Measurements from ENCODE around the gene DNMBP. TPM values are rescaled to one million over a fixed set of nuclear protein-coding genes. Genes with fewer than 3 reads are reported as not detected.

DNMBP gene
- total and polyA plus RNA-seq, 2 donors (not counting 3 experiments of a cell fraction or from before 2014, with no cell fraction given) = 32.0 to 53.4 TPM

- DNase-seq (ENCODE audit: low read depth, low spot score) (no peak), FAIRE-seq (no peak)
- POLR2A ChIA-PET = no interaction called here
- CTCF ChIA-PET = interaction anchor here (0.8 to 4.1 kb wide), 11 partner anchors 9 to 88 kb away, joined by 3 to 29 read pairs (median 4); partner anchors contain the start of gene DNMBP
- H3K27ac ChIP-seq (ENCODE audit: insufficient read depth, low read depth, low read length) = peak overlapping the region; percentile 66
- H4K20me1 ChIP-seq (replicated peaks; ENCODE audit: control insufficient read depth, extremely low read depth, insufficient read depth, low read length) = peaks cover 13% of the 10 kb centered on the region
- H3K4me2 ChIP-seq (ENCODE audit: insufficient read depth, low read length) = peak overlapping the region; percentile 51
- no TSS peak for BruUV-seq (replicated peaks)
- dilution Hi-C loops (cut with MboI; ENCODE audit: extremely low pct_ligation_motif_present, low sequenced_read_pairs) (no loop called here), intact Hi-C loops (cut with micrococcal nuclease) (loop anchor here (1.0 kb wide), 1 partner anchor 12 kb away; no protein-coding TSS in a partner anchor)
- no peak overlapping the region for H3K9ac ChIP-seq (replicated peaks; ENCODE audit: extremely low read depth, insufficient read depth, low read length)
- peaks cover 0 to 9% of the 10 kb centered on the region in 2 experiments for H3K36me3 ChIP-seq (ENCODE audit: control insufficient read depth in 2 of 2, extremely low read depth in 1 of 2, insufficient read depth in 2 of 2, low read length in 2 of 2)
- no peaks in the 10 kb centered on the region for H3K9me1 ChIP-seq (replicated peaks; ENCODE audit: control insufficient read depth, extremely low read depth, insufficient read depth, low read length)
- H3K4me3 ChIP-seq (replicated peaks in 1 of 3; ENCODE audit: insufficient read depth in 1 of 3, low read depth in 1 of 3, low read length in 3 of 3) = no peak overlapping the region
- no peak overlapping the region for H2AFZ ChIP-seq (ENCODE audit: low read depth, low read length)
- H3K9me3 ChIP-seq (replicated peaks; ENCODE audit: control insufficient read depth, insufficient read depth, low read length) = no peaks in the 10 kb centered on the region
- H3K4me1 ChIP-seq (ENCODE audit: control insufficient read depth, extremely low read depth, insufficient read depth, low read length) = peaks cover 40% of the 10 kb centered on the region
- TF ChIP-seq EZH2 (IDR thresholded peaks at IDR 0.05; ENCODE audit: borderline replicate concordance, low read depth, low read length, severe bottlenecking) (no peak), POLR2AphosphoS5 (IDR thresholded peaks at IDR 0.05; ENCODE audit: insufficient read depth, low read depth, low read length) (peak; percentile 9)
- H3K79me2 ChIP-seq (ENCODE audit: control insufficient read depth, insufficient read depth, low read length) = peaks cover 97% of the 10 kb centered on the region
- no peaks in the 10 kb centered on the region for H3K27me3 ChIP-seq (ENCODE audit: control insufficient read depth in 2 of 2, insufficient read depth in 2 of 2, low read length in 2 of 2)
Observed at GRCh38 chr10:99994801-99995200, 14.9 kb downstream of the DNMBP start.

- peaks cover 13% of the 10 kb centered on the region for H4K20me1 ChIP-seq (replicated peaks; ENCODE audit: control insufficient read depth, extremely low read depth, insufficient read depth, low read length)
- intact Hi-C loops (cut with micrococcal nuclease) = loop anchor here (1.0 kb wide), 1 partner anchor 12 kb away; no protein-coding TSS in a partner anchor
- H3K9me1 ChIP-seq (replicated peaks; ENCODE audit: control insufficient read depth, extremely low read depth, insufficient read depth, low read length) = no peaks in the 10 kb centered on the region
- peak overlapping the region; percentile 66 for H3K27ac ChIP-seq (ENCODE audit: insufficient read depth, low read depth, low read length)
- no peak overlapping the region for H3K9ac ChIP-seq (replicated peaks; ENCODE audit: extremely low read depth, insufficient read depth, low read length)
- TF ChIP-seq GATA2 (IDR thresholded peaks at IDR 0.05; ENCODE audit: insufficient read depth, insufficient read length, low read depth, low read length) = no peak
- no peak for TF ChIP-seq JUN (IDR thresholded peaks at IDR 0.05; ENCODE audit: borderline replicate concordance, insufficient read depth, insufficient read length, low read depth)
- TF ChIP-seq FOS (IDR thresholded peaks at IDR 0.05; ENCODE audit: borderline replicate concordance, insufficient read depth, low read length) = no peak
- TF ChIP-seq POLR2AphosphoS5 (IDR thresholded peaks at IDR 0.05; ENCODE audit: insufficient read depth, low read depth, low read length) = no peak
- no peak for TF ChIP-seq CTCF (IDR thresholded peaks at IDR 0.05; ENCODE audit: extremely low read depth in 1 of 2, insufficient read depth in 1 of 2, low read depth in 1 of 2, low read length in 2 of 2)
- TF ChIP-seq EZH2 (IDR thresholded peaks at IDR 0.05; ENCODE audit: borderline replicate concordance, low read depth, low read length, severe bottlenecking) = no peak
- no peak for TF ChIP-seq MAX (IDR thresholded peaks at IDR 0.05; ENCODE audit: insufficient read depth, insufficient read length)
- TF ChIP-seq MYC (IDR thresholded peaks at IDR 0.05; ENCODE audit: low read depth, low read length) = no peak
- TF ChIP-seq POLR2A (IDR thresholded peaks at IDR 0.05; ENCODE audit: low read depth, low read length) = no peak
- no peaks in the 10 kb centered on the region for H3K9me3 ChIP-seq (replicated peaks; ENCODE audit: control insufficient read depth, insufficient read depth, low read length)
- dilution Hi-C loops (cut with MboI; ENCODE audit: extremely low pct_ligation_motif_present, low sequenced_read_pairs) = no loop called here
- POLR2A ChIA-PET = interaction anchor here (0.6 kb wide), 1 partner anchor 36 kb away, joined by 4 read pairs; no protein-coding TSS in a partner anchor
- peak; percentile 70 for DNase-seq (ENCODE audit: low read depth, low spot score)
- no TSS peak for BruUV-seq (replicated peaks)
- FAIRE-seq = peak; percentile 58
- no peak overlapping the region for H3K4me3 ChIP-seq (replicated peaks in 1 of 3; ENCODE audit: insufficient read depth in 1 of 3, low read depth in 1 of 3, low read length in 3 of 3)
- no peaks in the 10 kb centered on the region for H3K27me3 ChIP-seq (ENCODE audit: control insufficient read depth in 2 of 2, insufficient read depth in 2 of 2, low read length in 2 of 2)
- H3K36me3 ChIP-seq (ENCODE audit: control insufficient read depth in 2 of 2, extremely low read depth in 1 of 2, insufficient read depth in 2 of 2, low read length in 2 of 2) = peaks cover 4 to 9% of the 10 kb centered on the region in 2 experiments
- H3K4me2 ChIP-seq (ENCODE audit: insufficient read depth, low read length) = peak overlapping the region; percentile 51
- peaks cover 38% of the 10 kb centered on the region for H3K4me1 ChIP-seq (ENCODE audit: control insufficient read depth, extremely low read depth, insufficient read depth, low read length)
- CTCF ChIA-PET = interaction anchor here (0.8 to 4.1 kb wide), 10 partner anchors 8 to 87 kb away, joined by 3 to 29 read pairs (median 4); partner anchors contain the start of gene DNMBP
- peaks cover 97% of the 10 kb centered on the region for H3K79me2 ChIP-seq (ENCODE audit: control insufficient read depth, insufficient read depth, low read length)
- no peak overlapping the region for H2AFZ ChIP-seq (ENCODE audit: low read depth, low read length)
Observed at GRCh38 chr10:99993701-99994689, 15.8 kb downstream of the DNMBP start.

Measured in endothelial cell of umbilical vein (primary cell).